Non-pigmented ciliary epithelial cell (primary cell): ENCODE data around the gene ACBD6.
"Not testable (repeated sequence)": the region's sequence is repeated elsewhere in the genome, so short reads cannot be mapped to it uniquely, and the experiment has no call there.

Source experiments
- DNase-seq: peaks from one replicate; pipeline ENCODE4 v3.0.0-alpha.2; 2010; ENCODE audit warnings: low read depth

Gene ACBD6

GRCh38 chr1:180502361-180503279 lies at the start of gene ACBD6:
TSS of gene ACBD6 (minus strand) at chr1:180502577. CDS start at chr1:180502266, 311 bp downstream.
- DNase-seq = no peak

- DNase-seq = no peak
Observed at GRCh38 chr1:180551997-180552396, 49.6 kb upstream of the ACBD6 start.

GRCh38 chr1:180550241-180550640 lies 47.9 kb upstream of the ACBD6 start:
- DNase-seq = no peak

- DNase-seq = not testable (repeated sequence)
Observed at GRCh38 chr1:180549770-180550169, 47.4 kb upstream of the ACBD6 start.

GRCh38 chr1:180548686-180549317 lies 46.4 kb upstream of the ACBD6 start:
- no peak for DNase-seq

GRCh38 chr1:180545991-180546390 lies 43.6 kb upstream of the ACBD6 start:
- no peak for DNase-seq

- DNase-seq = no peak
Observed at GRCh38 chr1:180544050-180544449, 41.7 kb upstream of the ACBD6 start.

GRCh38 chr1:180542838-180543145 lies 40.4 kb upstream of the ACBD6 start:
- DNase-seq = no peak

- no peak for DNase-seq
Observed at GRCh38 chr1:180542113-180542837, 39.9 kb upstream of the ACBD6 start.

- DNase-seq = no peak
Observed at GRCh38 chr1:180540697-180541594, 38.6 kb upstream of the ACBD6 start.

GRCh38 chr1:180539136-180539535 lies 36.8 kb upstream of the ACBD6 start:
- DNase-seq = no peak

- DNase-seq = no peak
Observed at GRCh38 chr1:180536821-180537372, 34.5 kb upstream of the ACBD6 start.

- no peak for DNase-seq
Observed at GRCh38 chr1:180535418-180535999, 33.1 kb upstream of the ACBD6 start.

- no peak for DNase-seq
Observed at GRCh38 chr1:180534214-180534613, 31.8 kb upstream of the ACBD6 start.

- DNase-seq = no peak
Observed at GRCh38 chr1:180533266-180533987, 31.1 kb upstream of the ACBD6 start.

- DNase-seq = no peak
Observed at GRCh38 chr1:180532854-180533253, 30.5 kb upstream of the ACBD6 start.

GRCh38 chr1:180530501-180530900 lies 28.1 kb upstream of the ACBD6 start:
- peak; percentile 84 for DNase-seq

GRCh38 chr1:180528868-180529470 lies 26.6 kb upstream of the ACBD6 start:
- no peak for DNase-seq

- DNase-seq = peak; percentile 56
Observed at GRCh38 chr1:180527101-180527669, 24.8 kb upstream of the ACBD6 start.

GRCh38 chr1:180525715-180526039 lies 23.3 kb upstream of the ACBD6 start:
- no peak for DNase-seq
